HEK293 (cell line): Measurements from ENCODE around the gene PXDC1.

Experiments used
- ZBTB7A ChIP-seq: fragments of 450-650 bp; formaldehyde crosslinking; IDR thresholded peaks from 2 replicates; pipeline ENCODE4 v1.5.1; 2016; ENCODE audit warnings: low read depth, missing biosample characterization, missing genetic modification characterization
- ZNF114 ChIP-seq: fragments of 450-650 bp; formaldehyde crosslinking; IDR thresholded peaks from 2 replicates; pipeline ENCODE4 v1.5.0; 2017; ENCODE audit warnings: missing biosample characterization, missing genetic modification characterization
- ZNF140 ChIP-seq: fragments of 450-650 bp; formaldehyde crosslinking; IDR thresholded peaks from 2 replicates; pipeline ENCODE4 v1.5.1; 2016; ENCODE audit warnings: missing biosample characterization, missing genetic modification characterization
- ZNF558 ChIP-seq: fragments of 450-650 bp; formaldehyde crosslinking; IDR thresholded peaks from 2 replicates; pipeline ENCODE4 v1.5.1; 2016; ENCODE audit warnings: missing biosample characterization, missing genetic modification characterization
- ZNF560 ChIP-seq: fragments of 450-650 bp; formaldehyde crosslinking; IDR thresholded peaks from 2 replicates; pipeline ENCODE4 v1.5.1; 2017; ENCODE audit warnings: missing biosample characterization, missing genetic modification characterization, borderline replicate concordance
- ZNF621 ChIP-seq: fragments of 450-650 bp; formaldehyde crosslinking; IDR thresholded peaks from 2 replicates; pipeline ENCODE4 v1.5.1; 2017; ENCODE audit warnings: missing biosample characterization, missing genetic modification characterization
- TF ChIP-seq, protein P1 (sequence below): fragments of 450-650 bp; formaldehyde crosslinking; IDR thresholded peaks from 2 replicates; pipeline ENCODE4 v1.5.1; 2016; ENCODE audit warnings: missing biosample characterization, missing genetic modification characterization
- TF ChIP-seq, protein P2 (sequence below): fragments of 450-650 bp; formaldehyde crosslinking; IDR thresholded peaks from 2 replicates; pipeline ENCODE4 v1.5.1; 2016; ENCODE audit warnings: missing biosample characterization, missing genetic modification characterization

DNA sequence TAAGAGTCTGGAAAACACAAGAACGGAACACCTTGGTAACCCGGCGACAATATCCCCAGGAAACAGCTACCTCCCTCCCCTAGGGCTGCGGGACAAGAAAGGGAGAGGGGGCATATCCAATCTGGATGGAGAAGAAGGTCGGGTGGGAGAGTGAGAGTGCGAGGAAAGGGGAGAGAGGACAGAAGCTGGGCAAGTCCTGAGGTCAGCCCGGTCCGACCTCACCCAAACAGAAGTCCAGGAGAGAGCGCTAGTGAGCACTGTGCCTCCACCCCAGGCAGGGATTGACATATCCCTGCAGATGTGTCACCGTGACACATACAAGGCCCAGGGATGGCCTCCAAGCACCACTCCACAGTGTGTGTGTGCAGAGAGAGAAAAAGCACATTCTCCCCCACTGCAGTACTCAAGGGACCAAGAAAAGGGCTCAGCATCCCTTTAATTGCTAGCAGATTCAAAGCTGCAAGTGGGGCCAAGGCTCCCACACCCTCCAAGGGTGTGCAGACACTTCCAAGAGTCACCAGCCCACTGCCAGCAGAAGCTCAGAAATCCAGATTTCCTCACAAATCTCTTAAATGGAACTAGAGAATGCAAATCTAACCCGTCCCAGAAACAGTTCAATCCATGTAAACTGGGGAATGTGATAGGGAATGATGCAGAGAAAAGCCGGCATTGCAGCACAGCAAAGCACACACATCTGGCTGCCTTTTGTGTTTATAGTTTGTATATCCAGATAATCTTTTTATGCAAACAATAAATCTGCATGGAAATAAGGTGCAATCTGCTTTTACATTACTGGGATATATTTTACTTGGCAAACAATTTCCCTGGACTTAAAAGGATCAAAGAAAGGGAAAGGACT, 3.1 kb downstream of the PXDC1 start:
- TF ChIP-seq ZNF140 (tag by site-specific recombination) (no peak), ZNF114 (tag by site-specific recombination) (no peak), ZNF621 (tag by site-specific recombination) (no peak), ZNF560 (tag by site-specific recombination) (no peak), ZBTB7A (tag by site-specific recombination) (no peak), ZNF558 (no peak)
- TF ChIP-seq, protein P1, sequence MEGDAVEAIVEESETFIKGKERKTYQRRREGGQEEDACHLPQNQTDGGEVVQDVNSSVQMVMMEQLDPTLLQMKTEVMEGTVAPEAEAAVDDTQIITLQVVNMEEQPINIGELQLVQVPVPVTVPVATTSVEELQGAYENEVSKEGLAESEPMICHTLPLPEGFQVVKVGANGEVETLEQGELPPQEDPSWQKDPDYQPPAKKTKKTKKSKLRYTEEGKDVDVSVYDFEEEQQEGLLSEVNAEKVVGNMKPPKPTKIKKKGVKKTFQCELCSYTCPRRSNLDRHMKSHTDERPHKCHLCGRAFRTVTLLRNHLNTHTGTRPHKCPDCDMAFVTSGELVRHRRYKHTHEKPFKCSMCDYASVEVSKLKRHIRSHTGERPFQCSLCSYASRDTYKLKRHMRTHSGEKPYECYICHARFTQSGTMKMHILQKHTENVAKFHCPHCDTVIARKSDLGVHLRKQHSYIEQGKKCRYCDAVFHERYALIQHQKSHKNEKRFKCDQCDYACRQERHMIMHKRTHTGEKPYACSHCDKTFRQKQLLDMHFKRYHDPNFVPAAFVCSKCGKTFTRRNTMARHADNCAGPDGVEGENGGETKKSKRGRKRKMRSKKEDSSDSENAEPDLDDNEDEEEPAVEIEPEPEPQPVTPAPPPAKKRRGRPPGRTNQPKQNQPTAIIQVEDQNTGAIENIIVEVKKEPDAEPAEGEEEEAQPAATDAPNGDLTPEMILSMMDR (tag by site-specific recombination), result peak; percentile 76
- TF ChIP-seq, protein P2, sequence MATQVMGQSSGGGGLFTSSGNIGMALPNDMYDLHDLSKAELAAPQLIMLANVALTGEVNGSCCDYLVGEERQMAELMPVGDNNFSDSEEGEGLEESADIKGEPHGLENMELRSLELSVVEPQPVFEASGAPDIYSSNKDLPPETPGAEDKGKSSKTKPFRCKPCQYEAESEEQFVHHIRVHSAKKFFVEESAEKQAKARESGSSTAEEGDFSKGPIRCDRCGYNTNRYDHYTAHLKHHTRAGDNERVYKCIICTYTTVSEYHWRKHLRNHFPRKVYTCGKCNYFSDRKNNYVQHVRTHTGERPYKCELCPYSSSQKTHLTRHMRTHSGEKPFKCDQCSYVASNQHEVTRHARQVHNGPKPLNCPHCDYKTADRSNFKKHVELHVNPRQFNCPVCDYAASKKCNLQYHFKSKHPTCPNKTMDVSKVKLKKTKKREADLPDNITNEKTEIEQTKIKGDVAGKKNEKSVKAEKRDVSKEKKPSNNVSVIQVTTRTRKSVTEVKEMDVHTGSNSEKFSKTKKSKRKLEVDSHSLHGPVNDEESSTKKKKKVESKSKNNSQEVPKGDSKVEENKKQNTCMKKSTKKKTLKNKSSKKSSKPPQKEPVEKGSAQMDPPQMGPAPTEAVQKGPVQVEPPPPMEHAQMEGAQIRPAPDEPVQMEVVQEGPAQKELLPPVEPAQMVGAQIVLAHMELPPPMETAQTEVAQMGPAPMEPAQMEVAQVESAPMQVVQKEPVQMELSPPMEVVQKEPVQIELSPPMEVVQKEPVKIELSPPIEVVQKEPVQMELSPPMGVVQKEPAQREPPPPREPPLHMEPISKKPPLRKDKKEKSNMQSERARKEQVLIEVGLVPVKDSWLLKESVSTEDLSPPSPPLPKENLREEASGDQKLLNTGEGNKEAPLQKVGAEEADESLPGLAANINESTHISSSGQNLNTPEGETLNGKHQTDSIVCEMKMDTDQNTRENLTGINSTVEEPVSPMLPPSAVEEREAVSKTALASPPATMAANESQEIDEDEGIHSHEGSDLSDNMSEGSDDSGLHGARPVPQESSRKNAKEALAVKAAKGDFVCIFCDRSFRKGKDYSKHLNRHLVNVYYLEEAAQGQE (tag by site-specific recombination), result no peak
